K562 (cell line): Measurements from ENCODE around the gene POMGNT2. TPM values are rescaled to one million over a fixed set of nuclear protein-coding genes. Genes with fewer than 3 reads are reported as not detected.

ENCODE experiments used
- ATAC-seq: fragments of 200-7000 bp; cut with Tn5 transposase; 3 replicates; pipeline ENCODE4 v1.9.1; 2020; ENCODE audit warnings: moderate library complexity
- BruUV-seq: library from RNA; stranded (reverse); fragments of 400-500 nt; replicated peaks from 2 replicates; lab custom pipeline; 2021; lab: Mats Ljungman, UMichigan
- CTCF ChIA-PET: fragments of 300-600 bp; formaldehyde crosslinking; extraction: SDS; loops from one replicate; lab custom pipeline; 2021; ENCODE audit warnings: low intra/inter-chr PET ratio; lab: Yijun Ruan, JAX
- POLR2A ChIA-PET: fragments of 300-600, 350-650 bp; sonication (Branson Sonifier 250); formaldehyde crosslinking; extraction: SDS; loops from one replicate; lab custom pipeline; 2021; ENCODE audit warnings: antibody characterized with exemption, inconsistent platforms; lab: Yijun Ruan, JAX
- DNase-seq, 4 experiments: peaks; one replicate each; pipeline versions ENCODE4 v3.0.0 to v3.0.0-alpha.2; 2011 to 2018; ENCODE audit warnings: low spot score in 3 of 4, mixed read lengths in 3 of 4; ENCODE audit errors: extremely low read depth in 1 of 4
- FAIRE-seq: peaks from 2 replicates; lab custom pipeline; 2011; peaks lifted over from hg19 to GRCh38; lab: Jason Lieb, UNC
- H2AFZ ChIP-seq: 2 replicates; pipeline ENCODE4 v1.6.0; 2011; ENCODE audit warnings: low read depth, low read length, control low read depth, inconsistent platforms
- H3K27ac ChIP-seq: fragments of 200-600 bp; 3 replicates; pipeline ENCODE4 v1.8.0; 2011; ENCODE audit warnings: low read depth, mild to moderate bottlenecking, control low read depth, inconsistent platforms, low read length, moderate library complexity, mixed read lengths; ENCODE audit errors: extremely low read depth
- H3K27me3 ChIP-seq, 2 experiments: fragments of 300-600 bp in 1 of 2; 2 replicates in 1 of 2; 3 replicates in 1 of 2; pipeline versions ENCODE4 v1.6.0 to v1.8.0; 2011; ENCODE audit warnings: inconsistent platforms in 2 of 2, low read length in 2 of 2, mild to moderate bottlenecking in 1 of 2, mixed read lengths in 1 of 2, moderate library complexity in 1 of 2; ENCODE audit not compliant: control insufficient read depth in 2 of 2, insufficient read depth in 2 of 2
- H3K36me3 ChIP-seq: fragments of 300-600 bp; 3 replicates; pipeline ENCODE4 v1.8.0; 2011; ENCODE audit warnings: mild to moderate bottlenecking, low read length, inconsistent platforms; ENCODE audit not compliant: control insufficient read depth, insufficient read depth
- H3K4me1 ChIP-seq, 2 experiments: fragments of 200-600 bp in 1 of 2; replicated peaks in 1 of 2; 2 replicates in 1 of 2; 3 replicates in 1 of 2; pipeline versions ENCODE4 v1.5.1 to v1.8.0; 2011; ENCODE audit warnings: inconsistent platforms in 2 of 2, low read length in 2 of 2, mild to moderate bottlenecking in 1 of 2, mixed read lengths in 1 of 2, moderate library complexity in 1 of 2; ENCODE audit not compliant: control insufficient read depth in 2 of 2, insufficient read depth in 2 of 2
- H3K4me2 ChIP-seq: 2 replicates; pipeline ENCODE4 v1.6.1; 2011; ENCODE audit warnings: low read length, control low read depth, inconsistent platforms, mixed read lengths; ENCODE audit not compliant: insufficient read depth
- H3K4me3 ChIP-seq: fragments of 200-600 bp; sonication (generic), shearing (Covaris generic); 2 replicates; pipeline ENCODE4 v1.5.1; 2016; ENCODE audit warnings: control low read depth, inconsistent platforms
- H3K79me2 ChIP-seq: fragments of 200-600 bp; 3 replicates; pipeline ENCODE4 v1.8.0; 2011; ENCODE audit warnings: low read length, inconsistent platforms; ENCODE audit not compliant: control insufficient read depth, insufficient read depth
- H3K9ac ChIP-seq, 2 experiments: 2 replicates each; pipeline versions ENCODE4 v1.6.0 to v1.6.1; 2011; ENCODE audit warnings: low read depth in 2 of 2, low read length in 2 of 2, control low read depth in 1 of 2, inconsistent platforms in 1 of 2, mild to moderate bottlenecking in 1 of 2, mixed read lengths in 1 of 2; ENCODE audit not compliant: insufficient read depth in 1 of 2
- H3K9me1 ChIP-seq: one replicate; pipeline ENCODE4 v1.6.0; 2011; ENCODE audit warnings: inconsistent platforms, mild to moderate bottlenecking, low read length, moderate library complexity; ENCODE audit not compliant: control insufficient read depth, insufficient read depth
- H3K9me3 ChIP-seq: replicated peaks from 2 replicates; pipeline ENCODE4 v1.5.1; 2011; ENCODE audit warnings: low read depth, low read length, inconsistent platforms; ENCODE audit not compliant: control insufficient read depth, insufficient read depth
- H4K20me1 ChIP-seq: replicated peaks from 2 replicates; pipeline ENCODE4 v1.6.1; 2011; ENCODE audit warnings: low read length, inconsistent platforms, mixed read lengths; ENCODE audit not compliant: control insufficient read depth, insufficient read depth
- CREBBP ChIP-seq: IDR thresholded peaks from one replicate; pipeline ENCODE4 v1.6.1; 2012; ENCODE audit warnings: low read depth, mild to moderate bottlenecking, control low read depth, inconsistent platforms, low read length
- FUS ChIP-seq: fragments of 200-400 bp; formaldehyde crosslinking; optimal IDR thresholded peaks from 2 replicates; pipeline ENCODE3; 2017; ENCODE audit warnings: low read depth, low read length
- GABPB1 ChIP-seq: sonication (generic); formaldehyde crosslinking; IDR thresholded peaks from 2 replicates; pipeline ENCODE4 v1.8.0; 2022; ENCODE audit warnings: mild to moderate bottlenecking, missing genetic modification reagents
- LCOR ChIP-seq: sonication (generic); formaldehyde crosslinking; IDR thresholded peaks from 2 replicates; pipeline ENCODE4 v1.8.0; 2022; ENCODE audit warnings: mild to moderate bottlenecking, missing genetic modification reagents
- RBM15 ChIP-seq: fragments of 200-400 bp; formaldehyde crosslinking; IDR thresholded peaks from 2 replicates; pipeline ENCODE4 v1.6.1; 2018; ENCODE audit warnings: mild to moderate bottlenecking, low read length, moderate library complexity; ENCODE audit not compliant: insufficient read depth
- WGBS: fragments of 100-300 bp; shearing (Covaris generic); methylation state at CpG from one replicate; pipeline ENCODE4 v1.1.6; 2016; ENCODE audit warnings: low coverage, mixed read lengths; ENCODE audit not compliant: insufficient coverage; ENCODE audit errors: missing lambda C conversion rate; 5-methylcytosine and 5-hydroxymethylcytosine counted together
- in situ Hi-C: fragments of 300-500 bp; cut with MboI; formaldehyde crosslinking; loops from 4 replicates; pipeline ENCODE4 v1.15.0; 2018; ENCODE audit warnings: inconsistent platforms, mixed read lengths
- intact Hi-C: fragments of 100-400 bp; cut with micrococcal nuclease; formaldehyde crosslinking; loops from 2 replicates; pipeline ENCODE4 v1.14.2; 2022
- polyA plus RNA-seq, 8 experiments: library from polyadenylated mRNA; depleted of rRNA in 4 of 8; stranded (reverse) in 5 of 8; unstranded in 3 of 8; fragments of >200 nt; fragmentation: Nextera tagmentation in 2 of 8; fragmentation: Illumina TruSeq in 1 of 8; extraction: Ambion mirVana in 2 of 8; extraction: Trizol in 1 of 8; gene quantifications; 2 replicates each; pipeline versions ENCODE4 v1.2.1 to v1.2.3, GENCODE V29; 2011 to 2014; ENCODE audit warnings: inconsistent platforms in 1 of 8, missing spikeins in 1 of 8
- total RNA-seq, 7 experiments: library from RNA; depleted of rRNA in 6 of 7; stranded (reverse); fragments of >200 nt in 6 of 7; fragmentation: Illumina TruSeq in 2 of 7; extraction: Trizol in 2 of 7; gene quantifications; 2 replicates each; pipeline versions ENCODE4 v1.2.1 to v1.2.3, GENCODE V29; 2011 to 2021; ENCODE audit warnings: low replicate concordance in 1 of 7

POMGNT2 gene
- total and polyA plus RNA-seq, 9 of the 15 experiments (the other 6 are each of a cell fraction or from before 2014, with no cell fraction given), result 0.65 to 14.1 (median 10.3) TPM

- TF ChIP-seq FUS, result no peak
- TF ChIP-seq LCOR (CRISPR knock-in tag), result no peak
- TF ChIP-seq GABPB1 (CRISPR knock-in tag), result no peak
- TF ChIP-seq RBM15, result no peak
- TF ChIP-seq, all 486 proteins: peak for 0
These were observed 49.8 kb downstream of the POMGNT2 start (continued) for GRCh38 chr3:43055806-43056770.

DNA sequence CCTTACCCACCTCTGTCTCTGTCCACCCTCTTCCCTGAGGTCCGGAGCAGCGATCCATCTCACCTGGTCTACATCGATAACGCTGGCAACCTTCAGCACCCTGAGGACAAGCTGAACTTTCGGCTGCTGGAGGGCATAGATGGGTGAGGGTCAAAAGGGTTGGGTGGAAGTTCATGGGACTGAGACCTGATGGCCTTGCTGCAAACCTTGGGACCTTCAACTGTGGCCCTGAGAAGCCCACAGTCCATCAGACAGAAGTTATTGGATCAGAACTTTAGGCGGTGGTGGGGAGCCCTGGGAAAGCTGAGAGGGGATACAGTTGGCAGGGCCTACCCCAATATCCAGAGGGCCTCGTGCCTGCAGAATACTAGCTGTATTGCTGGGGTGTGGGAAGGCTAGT lies 50.5 kb downstream of the POMGNT2 start:
- CTCF ChIA-PET, result no interaction called here

More for the DNA sequence above, 50.5 kb downstream of the POMGNT2 start:
- Histone ChIP-seq H3K4me1 (no peaks in the 10 kb centered on the region), H2AFZ (no peak overlapping the region), H4K20me1 (no peaks in the 10 kb centered on the region), H3K4me2 (no peak overlapping the region), H3K4me3 (no peak overlapping the region), H3K9me3 (no peaks in the 10 kb centered on the region), H3K9me1 (no peaks in the 10 kb centered on the region), H3K79me2 (no peaks in the 10 kb centered on the region), H3K36me3 (no peaks in the 10 kb centered on the region), H3K27me3 (peaks cover 15 to 56% of the 10 kb centered on the region in 2 experiments; a peak in 4 of 5 replicates), H3K27ac (no peak overlapping the region), H3K9ac (no peak overlapping the region)
- FAIRE-seq (no peak), DNase-seq (no peak), ATAC-seq (no peak)
- no TSS peak for BruUV-seq
- in situ Hi-C loops (no loop called here), intact Hi-C loops (no loop called here)
- POLR2A ChIA-PET, result interaction anchor here (0.6 to 1.3 kb wide), 2 partner anchors 21 to 179 kb away, joined by 4 read pairs; no protein-coding TSS in a partner anchor
- under 1% methylated on average over 7 of the region's 7 CpGs for WGBS
- no peak for TF ChIP-seq CREBBP
